ENCODE measurements around the gene KREMEN1.

KREMEN1 gene

GRCh38 chr22:29121124-29121523, 48.3 kb downstream of the KREMEN1 start:
- TF ChIP-seq CTCF (IDR thresholded peaks at IDR 0.05; ENCODE audit: low read depth, low read length): no peak
- DNase-seq (ENCODE audit: low read depth in 2 of 2): peak; percentile 53 to 77
- no peak overlapping the region for H3K4me3 ChIP-seq (replicated peaks in 1 of 2; ENCODE audit: low read depth in 2 of 2, low read length in 2 of 2)

DNA sequence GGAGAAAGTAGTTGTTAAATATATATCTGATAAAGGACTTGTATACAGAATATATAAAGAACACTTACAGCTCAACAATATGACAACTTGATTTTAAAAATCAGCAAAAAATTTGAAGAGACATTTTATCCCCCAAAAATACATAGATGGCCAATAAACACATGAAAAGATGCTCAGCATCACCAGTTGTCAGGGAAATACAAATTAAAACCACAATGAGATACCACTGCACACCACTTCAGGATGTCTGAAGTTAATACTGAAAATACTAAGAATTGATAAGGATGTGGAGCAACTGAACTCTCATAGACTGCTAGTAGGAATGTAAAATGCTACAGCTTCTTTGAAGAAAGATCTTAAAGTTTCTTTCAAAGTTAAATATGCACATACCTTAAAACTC, 49.2 kb downstream of the KREMEN1 start:
- no peak for TF ChIP-seq CTCF (IDR thresholded peaks at IDR 0.05; ENCODE audit: low read depth, low read length)
- DNase-seq (ENCODE audit: low read depth in 2 of 2): no peak
- H3K4me3 ChIP-seq (replicated peaks in 1 of 2; ENCODE audit: low read depth in 2 of 2, low read length in 2 of 2): no peak overlapping the region

- TF ChIP-seq CTCF (IDR thresholded peaks at IDR 0.05; ENCODE audit: low read depth, low read length): no peak
- no peak for DNase-seq (ENCODE audit: low read depth in 2 of 2)
- H3K4me3 ChIP-seq (replicated peaks in 1 of 2; ENCODE audit: low read depth in 2 of 2, low read length in 2 of 2): no peak overlapping the region
These were observed 52.1 kb downstream of the KREMEN1 start for GRCh38 chr22:29124777-29125442.

DNA sequence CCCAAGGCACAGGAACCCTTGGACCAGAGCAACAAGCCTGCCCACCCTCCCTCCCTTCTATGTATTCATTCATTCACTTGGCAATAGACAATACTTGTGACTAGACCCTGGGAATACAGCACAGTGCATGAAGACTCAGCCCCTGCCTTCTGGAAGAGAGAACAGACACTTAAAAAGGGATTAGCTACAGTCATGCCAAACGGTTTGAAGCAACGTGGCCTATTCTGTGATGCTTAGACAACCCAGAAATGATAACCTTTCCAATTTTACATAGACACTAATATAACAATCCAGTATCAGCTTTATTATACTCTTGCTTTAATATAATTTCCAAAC, 52.6 kb downstream of the KREMEN1 start:
- no peak for DNase-seq (ENCODE audit: low read depth in 2 of 2)
- no peak for TF ChIP-seq CTCF (IDR thresholded peaks at IDR 0.05; ENCODE audit: low read depth, low read length)
- no peak overlapping the region for H3K4me3 ChIP-seq (replicated peaks in 1 of 2; ENCODE audit: low read depth in 2 of 2, low read length in 2 of 2)

DNA sequence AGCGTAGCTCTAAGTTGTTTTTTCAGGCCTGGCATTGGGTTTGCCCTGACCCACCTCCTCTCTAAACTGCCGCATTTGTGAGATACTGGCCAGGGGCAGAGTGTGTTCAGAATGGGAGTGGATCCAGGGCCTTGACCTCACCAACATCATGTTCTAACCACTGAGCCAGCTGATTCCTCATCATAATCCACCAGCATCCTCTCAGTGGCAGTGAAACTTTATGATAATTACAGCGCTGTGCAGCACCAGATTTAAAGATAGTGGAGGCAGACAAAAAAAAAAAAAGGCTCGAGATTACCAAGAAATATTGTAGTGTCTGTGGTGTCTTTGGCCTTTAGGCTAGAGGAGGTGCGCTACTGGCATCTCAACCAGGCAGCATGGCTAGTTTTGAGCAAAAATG, 53.0 kb downstream of the KREMEN1 start:
- TF ChIP-seq CTCF (IDR thresholded peaks at IDR 0.05; ENCODE audit: low read depth, low read length): no peak
- DNase-seq (ENCODE audit: low read depth in 2 of 2): no peak

GRCh38 chr22:29126670-29127395, 54.0 kb downstream of the KREMEN1 start:
- H3K4me3 ChIP-seq (replicated peaks in 1 of 2; ENCODE audit: low read depth in 2 of 2, low read length in 2 of 2): no peak overlapping the region
- DNase-seq (ENCODE audit: low read depth in 2 of 2): no peak
- TF ChIP-seq CTCF (IDR thresholded peaks at IDR 0.05; ENCODE audit: low read depth, low read length): no peak

More for the DNA sequence above, 53.0 kb downstream of the KREMEN1 start:
- H3K4me3 ChIP-seq (replicated peaks in 1 of 2; ENCODE audit: low read depth in 2 of 2, low read length in 2 of 2): no peak overlapping the region
